ENCODE data around the gene SMYD5. TPM values are rescaled to one million over a fixed set of nuclear protein-coding genes. Genes with fewer than 3 reads are reported as not detected.

SMYD5 gene
- total and polyA plus RNA-seq, 2 donors (not counting 3 experiments of a cell fraction or from before 2014, with no cell fraction given), result 16.2 to 31.7 TPM

DNA sequence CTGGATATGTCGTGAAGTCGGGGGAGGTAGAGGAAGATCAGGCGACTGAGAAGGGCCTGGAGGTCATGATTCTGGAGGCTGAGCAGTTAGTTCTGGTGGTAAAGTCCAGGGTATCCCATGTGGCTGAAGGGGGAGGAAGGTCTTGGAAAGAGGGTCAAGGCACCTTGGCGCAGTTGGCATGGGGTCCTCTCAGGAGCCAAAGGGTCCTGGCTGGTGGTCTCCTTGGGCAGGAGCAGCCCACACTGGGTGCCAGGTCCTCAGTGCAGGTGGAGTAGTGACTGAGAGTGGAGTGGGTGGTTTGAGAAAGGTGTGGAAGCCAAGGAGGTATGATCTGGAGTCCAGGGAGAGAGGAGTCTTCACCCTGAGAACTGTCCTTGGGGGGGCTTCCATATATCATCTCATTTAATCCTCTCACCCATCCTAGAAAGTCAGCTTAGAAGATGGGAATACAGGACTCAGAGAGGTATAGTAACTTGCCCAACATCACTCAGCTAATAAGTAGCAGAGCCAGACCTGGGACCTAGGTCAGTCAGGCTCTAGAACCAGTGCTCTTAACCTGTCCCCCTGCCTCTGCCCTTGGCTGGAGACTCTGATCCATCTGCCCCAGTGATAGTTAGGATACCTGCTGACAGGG, 45.8 kb downstream of the SMYD5 start:
- no peaks in the 10 kb centered on the region for H4K20me1 ChIP-seq (replicated peaks; ENCODE audit: control insufficient read depth, extremely low read depth, insufficient read depth, low read length)
- no peak overlapping the region for H3K9ac ChIP-seq (replicated peaks; ENCODE audit: extremely low read depth, insufficient read depth, low read length)
- DNase-seq (ENCODE audit: low read depth, low spot score), result no peak
- no TSS peak for BruUV-seq (replicated peaks)
- FAIRE-seq, result no peak
- no peak overlapping the region for H3K27ac ChIP-seq (ENCODE audit: insufficient read depth, low read depth, low read length)
- H3K4me1 ChIP-seq (ENCODE audit: control insufficient read depth, extremely low read depth, insufficient read depth, low read length), result no peaks in the 10 kb centered on the region
- CTCF ChIA-PET, result interaction anchor here (1.0 to 1.9 kb wide), 6 partner anchors 9 to 366 kb away, joined by 3 to 5 read pairs (median 4); no protein-coding TSS in a partner anchor
- dilution Hi-C loops (cut with MboI; ENCODE audit: extremely low pct_ligation_motif_present, low sequenced_read_pairs) (no loop called here), intact Hi-C loops (cut with micrococcal nuclease) (loop anchor here (5.0 kb wide), 1 partner anchor 98 kb away; no protein-coding TSS in a partner anchor)
- H3K4me3 ChIP-seq (replicated peaks in 1 of 3; ENCODE audit: insufficient read depth in 1 of 3, low read depth in 1 of 3, low read length in 3 of 3), result no peak overlapping the region
- H3K4me2 ChIP-seq (ENCODE audit: insufficient read depth, low read length), result no peak overlapping the region
- TF ChIP-seq POLR2AphosphoS5 (IDR thresholded peaks at IDR 0.05; ENCODE audit: insufficient read depth, low read depth, low read length) (no peak), EZH2 (IDR thresholded peaks at IDR 0.05; ENCODE audit: borderline replicate concordance, low read depth, low read length, severe bottlenecking) (no peak), GATA2 (IDR thresholded peaks at IDR 0.05; ENCODE audit: insufficient read depth, insufficient read length, low read depth, low read length) (no peak), MYC (IDR thresholded peaks at IDR 0.05; ENCODE audit: low read depth, low read length) (no peak), JUN (IDR thresholded peaks at IDR 0.05; ENCODE audit: borderline replicate concordance, insufficient read depth, insufficient read length, low read depth) (no peak), FOS (IDR thresholded peaks at IDR 0.05; ENCODE audit: borderline replicate concordance, insufficient read depth, low read length) (no peak), POLR2A (IDR thresholded peaks at IDR 0.05; ENCODE audit: low read depth, low read length) (no peak)
- TF ChIP-seq, protein P1, sequence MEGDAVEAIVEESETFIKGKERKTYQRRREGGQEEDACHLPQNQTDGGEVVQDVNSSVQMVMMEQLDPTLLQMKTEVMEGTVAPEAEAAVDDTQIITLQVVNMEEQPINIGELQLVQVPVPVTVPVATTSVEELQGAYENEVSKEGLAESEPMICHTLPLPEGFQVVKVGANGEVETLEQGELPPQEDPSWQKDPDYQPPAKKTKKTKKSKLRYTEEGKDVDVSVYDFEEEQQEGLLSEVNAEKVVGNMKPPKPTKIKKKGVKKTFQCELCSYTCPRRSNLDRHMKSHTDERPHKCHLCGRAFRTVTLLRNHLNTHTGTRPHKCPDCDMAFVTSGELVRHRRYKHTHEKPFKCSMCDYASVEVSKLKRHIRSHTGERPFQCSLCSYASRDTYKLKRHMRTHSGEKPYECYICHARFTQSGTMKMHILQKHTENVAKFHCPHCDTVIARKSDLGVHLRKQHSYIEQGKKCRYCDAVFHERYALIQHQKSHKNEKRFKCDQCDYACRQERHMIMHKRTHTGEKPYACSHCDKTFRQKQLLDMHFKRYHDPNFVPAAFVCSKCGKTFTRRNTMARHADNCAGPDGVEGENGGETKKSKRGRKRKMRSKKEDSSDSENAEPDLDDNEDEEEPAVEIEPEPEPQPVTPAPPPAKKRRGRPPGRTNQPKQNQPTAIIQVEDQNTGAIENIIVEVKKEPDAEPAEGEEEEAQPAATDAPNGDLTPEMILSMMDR (IDR thresholded peaks at IDR 0.05; ENCODE audit: extremely low read depth in 1 of 2, insufficient read depth in 1 of 2, low read depth in 1 of 2, low read length in 2 of 2), result no peak
- TF ChIP-seq, protein P2, sequence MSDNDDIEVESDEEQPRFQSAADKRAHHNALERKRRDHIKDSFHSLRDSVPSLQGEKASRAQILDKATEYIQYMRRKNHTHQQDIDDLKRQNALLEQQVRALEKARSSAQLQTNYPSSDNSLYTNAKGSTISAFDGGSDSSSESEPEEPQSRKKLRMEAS (IDR thresholded peaks at IDR 0.05; ENCODE audit: insufficient read depth, insufficient read length), result no peak
- POLR2A ChIA-PET, result no interaction called here
- H3K79me2 ChIP-seq (ENCODE audit: control insufficient read depth, insufficient read depth, low read length), result no peaks in the 10 kb centered on the region
- H3K9me1 ChIP-seq (replicated peaks; ENCODE audit: control insufficient read depth, extremely low read depth, insufficient read depth, low read length), result no peaks in the 10 kb centered on the region
- no peaks in the 10 kb centered on the region for H3K27me3 ChIP-seq (ENCODE audit: control insufficient read depth in 2 of 2, insufficient read depth in 2 of 2, low read length in 2 of 2)
- H2AFZ ChIP-seq (ENCODE audit: low read depth, low read length), result no peak overlapping the region
- no peaks in the 10 kb centered on the region for H3K9me3 ChIP-seq (replicated peaks; ENCODE audit: control insufficient read depth, insufficient read depth, low read length)
- H3K36me3 ChIP-seq (ENCODE audit: control insufficient read depth in 2 of 2, extremely low read depth in 1 of 2, insufficient read depth in 2 of 2, low read length in 2 of 2), result peaks cover 0 to 2% of the 10 kb centered on the region in 2 experiments
